Spleen (tissue), 7 donors: ENCODE data around the gene NLGN1.

Source experiments
- CTCF ChIP-seq, 11 experiments: fragments of 200-600 bp in 7 of 11; fragments of 450-650 bp in 4 of 11; sonication (generic) in 4 of 11; IDR thresholded peaks in 8 of 11; conservative IDR thresholded peaks in 3 of 11; 1 replicate in 7 of 11; 2 replicates in 4 of 11; pipeline versions ENCODE4 v1.4.0 to v1.8.0; 2016 to 2021; ENCODE audit warnings: antibody characterized with exemption in 11 of 11, inconsistent platforms in 4 of 11, mild to moderate bottlenecking in 1 of 11
- POLR2A ChIP-seq, 3 donors: fragments of 450-650 bp; IDR thresholded peaks; one replicate each; pipeline ENCODE4 v1.5.1; 2017; ENCODE audit warnings: antibody characterized with exemption in 3 of 3, mild to moderate bottlenecking in 1 of 3
- POLR2AphosphoS5 ChIP-seq, 3 donors: sonication (generic); formaldehyde crosslinking; IDR thresholded peaks; one replicate each; pipeline ENCODE4 v1.5.1; 2017; ENCODE audit warnings: antibody characterized with exemption in 3 of 3
- donor health status: DM: no; HTN: no; CAD: no; lungs with moderate emphysema.
- donor health status: DM: no; HTN: no; CAD: no.
- donor health status: DM: no; HTN: no; CAD: no.

- TF ChIP-seq CTCF (IDR thresholded peaks at IDR 0.05 in 8 of 11, conservative IDR thresholded peaks at IDR 0.05 in 3 of 11) (no peak), POLR2AphosphoS5 (IDR thresholded peaks at IDR 0.05) (no peak), POLR2A (IDR thresholded peaks at IDR 0.05) (no peak)
These were observed 854.1 kb downstream of the NLGN1 start for GRCh38 chr3:174251681-174252080.
